Measurements from ENCODE around the gene CYCS. TPM values are rescaled to one million over a fixed set of nuclear protein-coding genes. Genes with fewer than 3 reads are reported as not detected.

Gene CYCS
- total RNA-seq, 1 experiment from 2014 or later, result 224 TPM

- Histone ChIP-seq H3K4me1 (ENCODE audit: control insufficient read depth in 1 of 2, insufficient read depth in 2 of 2, low read length in 2 of 2) (no peaks in the 10 kb centered on the region), H3K9ac (ENCODE audit: low read length) (no peak overlapping the region), H4K20me1 (ENCODE audit: insufficient read depth) (no peaks in the 10 kb centered on the region), H3K9me3 (ENCODE audit: control insufficient read depth in 1 of 2, insufficient read depth in 1 of 2, low read depth in 1 of 2, low read length in 2 of 2) (no peaks in the 10 kb centered on the region), H3K36me3 (ENCODE audit: control insufficient read depth in 1 of 2, insufficient read depth in 2 of 2, low read length in 2 of 2) (no peaks in the 10 kb centered on the region), H2AFZ (ENCODE audit: low read depth, low read length, poor library complexity, severe bottlenecking) (no peak overlapping the region), H3K79me2 (ENCODE audit: insufficient read depth, low read length) (no peaks in the 10 kb centered on the region), H3K27ac (ENCODE audit: low read depth, low read length) (no peak overlapping the region), H3K9me2 (ENCODE audit: insufficient read depth) (no peaks in the 10 kb centered on the region), H3K27me3 (ENCODE audit: insufficient read depth, low read length) (no peaks in the 10 kb centered on the region), H3K4me2 (ENCODE audit: low read length) (no peak overlapping the region), H3K4me3 (replicated peaks in 1 of 2; ENCODE audit: low read depth in 1 of 2, low read length in 2 of 2) (no peak overlapping the region)
- DNase-seq (ENCODE audit: low read depth, low spot score) (no peak), ATAC-seq (no peak)
- TF ChIP-seq, protein P1, sequence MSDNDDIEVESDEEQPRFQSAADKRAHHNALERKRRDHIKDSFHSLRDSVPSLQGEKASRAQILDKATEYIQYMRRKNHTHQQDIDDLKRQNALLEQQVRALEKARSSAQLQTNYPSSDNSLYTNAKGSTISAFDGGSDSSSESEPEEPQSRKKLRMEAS (IDR thresholded peaks at IDR 0.05), result no peak
- no peak for TF ChIP-seq CEBPB (IDR thresholded peaks at IDR 0.05; ENCODE audit: low read depth)
- TF ChIP-seq, protein P2, sequence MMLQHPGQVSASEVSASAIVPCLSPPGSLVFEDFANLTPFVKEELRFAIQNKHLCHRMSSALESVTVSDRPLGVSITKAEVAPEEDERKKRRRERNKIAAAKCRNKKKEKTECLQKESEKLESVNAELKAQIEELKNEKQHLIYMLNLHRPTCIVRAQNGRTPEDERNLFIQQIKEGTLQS (IDR thresholded peaks at IDR 0.05), result no peak
- TF ChIP-seq CBX3 (IDR thresholded peaks at IDR 0.05; ENCODE audit: low read depth), result no peak
- TF ChIP-seq, protein P3, sequence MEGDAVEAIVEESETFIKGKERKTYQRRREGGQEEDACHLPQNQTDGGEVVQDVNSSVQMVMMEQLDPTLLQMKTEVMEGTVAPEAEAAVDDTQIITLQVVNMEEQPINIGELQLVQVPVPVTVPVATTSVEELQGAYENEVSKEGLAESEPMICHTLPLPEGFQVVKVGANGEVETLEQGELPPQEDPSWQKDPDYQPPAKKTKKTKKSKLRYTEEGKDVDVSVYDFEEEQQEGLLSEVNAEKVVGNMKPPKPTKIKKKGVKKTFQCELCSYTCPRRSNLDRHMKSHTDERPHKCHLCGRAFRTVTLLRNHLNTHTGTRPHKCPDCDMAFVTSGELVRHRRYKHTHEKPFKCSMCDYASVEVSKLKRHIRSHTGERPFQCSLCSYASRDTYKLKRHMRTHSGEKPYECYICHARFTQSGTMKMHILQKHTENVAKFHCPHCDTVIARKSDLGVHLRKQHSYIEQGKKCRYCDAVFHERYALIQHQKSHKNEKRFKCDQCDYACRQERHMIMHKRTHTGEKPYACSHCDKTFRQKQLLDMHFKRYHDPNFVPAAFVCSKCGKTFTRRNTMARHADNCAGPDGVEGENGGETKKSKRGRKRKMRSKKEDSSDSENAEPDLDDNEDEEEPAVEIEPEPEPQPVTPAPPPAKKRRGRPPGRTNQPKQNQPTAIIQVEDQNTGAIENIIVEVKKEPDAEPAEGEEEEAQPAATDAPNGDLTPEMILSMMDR (IDR thresholded peaks at IDR 0.05 in 2 of 3, conservative IDR thresholded peaks at IDR 0.05 in 1 of 3; ENCODE audit: borderline replicate concordance in 1 of 3, insufficient read depth in 1 of 3, low read depth in 2 of 3, low read length in 2 of 3), result no peak
- no peak for TF ChIP-seq POLR2A (IDR thresholded peaks at IDR 0.05; ENCODE audit: borderline replicate concordance, extremely low read depth, insufficient read depth, insufficient read length)
- TF ChIP-seq ZNF274 (IDR thresholded peaks at IDR 0.05; ENCODE audit: low read depth, low read length), result no peak
- intact Hi-C loops (cut with micrococcal nuclease), result no loop called here
- RAD21 ChIA-PET (ENCODE audit: low non-redundant PET in 1 of 2, low total read pairs in 2 of 2, uncharacterized antibody in 2 of 2, unreplicated experiment in 2 of 2), result no interaction called here
- POLR2A ChIA-PET, result interaction anchor here (1.9 kb wide), 1 partner anchor 26 kb away, joined by 7 read pairs; the partner anchor contains the start of gene CYCS
- BruUV-seq (replicated peaks), result no TSS peak
- CTCF ChIA-PET, result no interaction called here
Measured at GRCh38 chr7:25151773-25152172, 26.7 kb upstream of the CYCS start.

- no peak for DNase-seq (ENCODE audit: low read depth, low spot score)
- H3K36me3 ChIP-seq (ENCODE audit: control insufficient read depth in 1 of 2, insufficient read depth in 2 of 2, low read length in 2 of 2), result no peaks in the 10 kb centered on the region
- H3K9me3 ChIP-seq (ENCODE audit: control insufficient read depth in 1 of 2, insufficient read depth in 1 of 2, low read depth in 1 of 2, low read length in 2 of 2), result no peaks in the 10 kb centered on the region
- no peak overlapping the region for H3K4me3 ChIP-seq (replicated peaks in 1 of 2; ENCODE audit: low read depth in 1 of 2, low read length in 2 of 2)
- CTCF ChIA-PET, result no interaction called here
- H3K4me1 ChIP-seq (ENCODE audit: control insufficient read depth in 1 of 2, insufficient read depth in 2 of 2, low read length in 2 of 2), result no peaks in the 10 kb centered on the region
- H3K9ac ChIP-seq (ENCODE audit: low read length), result no peak overlapping the region
- H4K20me1 ChIP-seq (ENCODE audit: insufficient read depth), result no peaks in the 10 kb centered on the region
- H3K79me2 ChIP-seq (ENCODE audit: insufficient read depth, low read length), result no peaks in the 10 kb centered on the region
- BruUV-seq (replicated peaks), result no TSS peak
- H2AFZ ChIP-seq (ENCODE audit: low read depth, low read length, poor library complexity, severe bottlenecking), result no peak overlapping the region
- H3K27me3 ChIP-seq (ENCODE audit: insufficient read depth, low read length), result no peaks in the 10 kb centered on the region
- no peak overlapping the region for H3K27ac ChIP-seq (ENCODE audit: low read depth, low read length)
- RAD21 ChIA-PET (ENCODE audit: low non-redundant PET in 1 of 2, low total read pairs in 2 of 2, uncharacterized antibody in 2 of 2, unreplicated experiment in 2 of 2), result no interaction called here
- no peaks in the 10 kb centered on the region for H3K9me2 ChIP-seq (ENCODE audit: insufficient read depth)
- ATAC-seq, result no peak
- intact Hi-C loops (cut with micrococcal nuclease), result no loop called here
- no peak overlapping the region for H3K4me2 ChIP-seq (ENCODE audit: low read length)
- POLR2A ChIA-PET, result interaction anchor here (1.9 kb wide), 1 partner anchor 24 kb away, joined by 7 read pairs; the partner anchor contains the start of gene CYCS
- TF ChIP-seq, protein P1 (IDR thresholded peaks at IDR 0.05), result no peak
- TF ChIP-seq YY1 (IDR thresholded peaks at IDR 0.05; ENCODE audit: extremely low read depth, insufficient replicate concordance, low read depth, low read length) (no peak), POLR2A (IDR thresholded peaks at IDR 0.05; ENCODE audit: borderline replicate concordance, extremely low read depth, insufficient read depth, insufficient read length) (no peak), CBX3 (IDR thresholded peaks at IDR 0.05; ENCODE audit: low read depth) (no peak), EZH2 (IDR thresholded peaks at IDR 0.05) (no peak), TCF7L2 (IDR thresholded peaks at IDR 0.05; ENCODE audit: borderline replicate concordance, extremely low read depth, insufficient read depth, insufficient read length) (no peak), ZFX (IDR thresholded peaks at IDR 0.05) (no peak), SRF (IDR thresholded peaks at IDR 0.05; ENCODE audit: low read depth) (no peak), SIN3A (IDR thresholded peaks at IDR 0.05; ENCODE audit: low read depth) (no peak), RAD21 (IDR thresholded peaks at IDR 0.05; ENCODE audit: low read depth) (no peak)
- TF ChIP-seq, protein P3 (IDR thresholded peaks at IDR 0.05 in 2 of 3, conservative IDR thresholded peaks at IDR 0.05 in 1 of 3; ENCODE audit: borderline replicate concordance in 1 of 3, insufficient read depth in 1 of 3, low read depth in 2 of 3, low read length in 2 of 3), result no peak
- TF ChIP-seq, protein P2 (IDR thresholded peaks at IDR 0.05), result no peak
Measured at GRCh38 chr7:25149836-25150235, 24.8 kb upstream of the CYCS start.
